Suprapubic skin (tissue), 4 donors: ENCODE data around the gene GDA. TPM values are rescaled to one million over a fixed set of nuclear protein-coding genes. Genes with fewer than 3 reads are reported as not detected.

Experiments
- DNase-seq, 2 donors: peaks; one replicate each; pipeline ENCODE4 v3.0.0-alpha.2; 2019; ENCODE audit warnings: low spot score in 2 of 2
- H3K27ac ChIP-seq: fragments of 200-600 bp; sonication (generic); one replicate; pipeline ENCODE4 v1.5.1; 2019
- H3K27me3 ChIP-seq: fragments of 200-600 bp; sonication (generic); one replicate; pipeline ENCODE4 v1.5.1; 2019
- H3K36me3 ChIP-seq: fragments of 200-600 bp; sonication (generic); one replicate; pipeline ENCODE4 v1.5.1; 2019
- H3K4me1 ChIP-seq: fragments of 200-600 bp; sonication (generic); one replicate; pipeline ENCODE4 v1.5.1; 2019
- H3K4me3 ChIP-seq: fragments of 200-600 bp; sonication (generic); one replicate; pipeline ENCODE4 v1.5.1; 2019; ENCODE audit warnings: mild to moderate bottlenecking
- H3K9me3 ChIP-seq: fragments of 200-600 bp; sonication (generic); one replicate; pipeline ENCODE4 v1.5.1; 2019
- EP300 ChIP-seq: sonication (generic); formaldehyde crosslinking; IDR thresholded peaks from one replicate; pipeline ENCODE4 v1.6.1; 2017; ENCODE audit warnings: antibody characterized with exemption
- POLR2A ChIP-seq, 2 donors: fragments of 450-650 bp; IDR thresholded peaks; one replicate each; pipeline ENCODE4 v1.6.1; 2017; ENCODE audit warnings: antibody characterized with exemption in 2 of 2, mild to moderate bottlenecking in 2 of 2, moderate library complexity in 2 of 2
- POLR2AphosphoS5 ChIP-seq, 3 donors: sonication (generic); formaldehyde crosslinking; IDR thresholded peaks; one replicate each; pipeline ENCODE4 v1.6.1; 2017; ENCODE audit warnings: antibody characterized with exemption in 3 of 3
- WGBS: methylation state at CpG from one replicate; pipeline ENCODE4 v1.1.5; 2018; 5-methylcytosine and 5-hydroxymethylcytosine counted together
- total RNA-seq, 4 donors: library from RNA; depleted of rRNA; stranded (reverse); fragments of >200 nt; gene quantifications; one replicate each; pipeline ENCODE4 v1.1.0, GENCODE V29; 2016
- TF ChIP-seq, protein P1 (sequence below), 2 donors: fragments of 200-600 bp in 1 of 2; fragments of 450-650 bp in 1 of 2; sonication (generic) in 1 of 2; IDR thresholded peaks; one replicate each; pipeline ENCODE4 v1.5.1; 2016 to 2019; ENCODE audit warnings: antibody characterized with exemption in 2 of 2, mild to moderate bottlenecking in 1 of 2, moderate library complexity in 1 of 2

Gene GDA
- total RNA-seq, 4 donors from 2014 or later, result 0.16 to 2.6 (median 1.6) TPM

DNA sequence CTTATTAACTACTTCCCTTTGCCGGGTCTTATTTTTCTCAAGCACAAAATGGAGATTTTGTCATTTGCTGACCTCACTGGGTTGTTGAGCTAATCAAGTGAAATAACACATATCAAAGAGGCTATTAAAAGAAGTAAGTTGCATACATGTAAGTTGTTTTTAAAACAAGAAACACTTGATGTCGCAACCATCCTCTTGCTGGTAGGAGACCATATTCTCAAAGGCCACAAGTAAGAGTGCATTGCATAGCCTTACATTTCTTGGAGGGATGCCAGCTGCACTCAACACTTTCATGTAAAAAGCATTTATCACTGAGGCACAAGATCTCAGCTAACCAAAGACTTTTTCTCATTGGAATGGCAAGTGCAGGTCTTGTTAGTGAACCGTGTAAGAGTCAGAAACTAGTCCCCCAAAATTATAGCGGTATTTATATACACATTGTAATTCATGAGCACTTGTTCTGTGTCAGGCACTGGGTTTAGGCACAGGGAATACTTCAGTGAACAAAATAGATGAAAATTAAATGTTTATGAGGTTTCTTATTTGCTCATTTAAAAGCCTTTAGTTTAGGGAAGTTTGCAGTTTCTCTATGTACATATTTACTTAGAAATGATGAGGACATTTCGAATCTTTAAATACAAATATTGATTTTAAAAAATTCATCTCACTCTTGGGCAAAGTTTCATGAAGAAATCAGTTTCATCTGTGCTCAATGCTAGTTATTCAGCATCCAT, 143.8 kb downstream of the GDA start:
- peaks cover 8% of the 10 kb centered on the region for H3K4me1 ChIP-seq
- WGBS, result 83% methylated on average over 5 of the region's 5 CpGs
- DNase-seq, result no peak

DNA sequence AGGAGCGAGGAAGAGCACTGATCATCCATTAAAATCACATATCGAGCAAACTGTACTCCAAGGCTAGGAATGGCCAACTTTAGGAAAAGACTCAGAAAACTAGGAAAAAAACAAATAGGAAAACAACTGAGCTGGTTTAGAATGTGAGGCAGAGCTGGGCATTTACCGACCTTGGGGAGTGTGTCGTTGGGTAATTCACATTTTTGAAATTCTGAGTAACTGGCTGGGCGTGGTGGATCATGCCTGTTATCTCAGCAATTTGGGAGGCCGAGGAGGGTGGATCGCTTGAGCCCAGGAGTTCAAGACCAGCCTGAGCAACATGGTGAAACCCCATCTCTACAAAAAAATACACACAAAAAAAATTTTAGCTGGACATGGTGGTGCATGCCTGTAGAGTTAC, 145.7 kb downstream of the GDA start:
- no peaks in the 10 kb centered on the region for H3K36me3 ChIP-seq
- TF ChIP-seq EP300 (no peak), POLR2AphosphoS5 (IDR thresholded peaks at IDR 0.05) (no peak), POLR2A (IDR thresholded peaks at IDR 0.05) (no peak)
- TF ChIP-seq, protein P1, sequence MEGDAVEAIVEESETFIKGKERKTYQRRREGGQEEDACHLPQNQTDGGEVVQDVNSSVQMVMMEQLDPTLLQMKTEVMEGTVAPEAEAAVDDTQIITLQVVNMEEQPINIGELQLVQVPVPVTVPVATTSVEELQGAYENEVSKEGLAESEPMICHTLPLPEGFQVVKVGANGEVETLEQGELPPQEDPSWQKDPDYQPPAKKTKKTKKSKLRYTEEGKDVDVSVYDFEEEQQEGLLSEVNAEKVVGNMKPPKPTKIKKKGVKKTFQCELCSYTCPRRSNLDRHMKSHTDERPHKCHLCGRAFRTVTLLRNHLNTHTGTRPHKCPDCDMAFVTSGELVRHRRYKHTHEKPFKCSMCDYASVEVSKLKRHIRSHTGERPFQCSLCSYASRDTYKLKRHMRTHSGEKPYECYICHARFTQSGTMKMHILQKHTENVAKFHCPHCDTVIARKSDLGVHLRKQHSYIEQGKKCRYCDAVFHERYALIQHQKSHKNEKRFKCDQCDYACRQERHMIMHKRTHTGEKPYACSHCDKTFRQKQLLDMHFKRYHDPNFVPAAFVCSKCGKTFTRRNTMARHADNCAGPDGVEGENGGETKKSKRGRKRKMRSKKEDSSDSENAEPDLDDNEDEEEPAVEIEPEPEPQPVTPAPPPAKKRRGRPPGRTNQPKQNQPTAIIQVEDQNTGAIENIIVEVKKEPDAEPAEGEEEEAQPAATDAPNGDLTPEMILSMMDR (IDR thresholded peaks at IDR 0.05), result no peak
- no peak overlapping the region for H3K27ac ChIP-seq
- peaks cover 18% of the 10 kb centered on the region for H3K4me1 ChIP-seq
- no peak for DNase-seq
- H3K4me3 ChIP-seq, result no peak overlapping the region
- no peaks in the 10 kb centered on the region for H3K27me3 ChIP-seq
- H3K9me3 ChIP-seq, result no peaks in the 10 kb centered on the region
- 67% methylated on average over 7 of the region's 7 CpGs for WGBS

More for the DNA sequence above, 143.8 kb downstream of the GDA start:
- no peak overlapping the region for H3K4me3 ChIP-seq
- no peak for TF ChIP-seq EP300
- TF ChIP-seq, protein P1 (IDR thresholded peaks at IDR 0.05), result no peak
- no peak for TF ChIP-seq POLR2A (IDR thresholded peaks at IDR 0.05)
- TF ChIP-seq POLR2AphosphoS5 (IDR thresholded peaks at IDR 0.05), result no peak
- H3K27me3 ChIP-seq, result no peaks in the 10 kb centered on the region
- peak overlapping the region; percentile 4 for H3K27ac ChIP-seq
- no peaks in the 10 kb centered on the region for H3K9me3 ChIP-seq
- H3K36me3 ChIP-seq, result no peaks in the 10 kb centered on the region

- Histone ChIP-seq H3K27me3 (no peaks in the 10 kb centered on the region), H3K9me3 (no peaks in the 10 kb centered on the region), H3K36me3 (no peaks in the 10 kb centered on the region), H3K4me1 (peaks cover 16% of the 10 kb centered on the region), H3K4me3 (no peak overlapping the region), H3K27ac (no peak overlapping the region)
- WGBS, result 80% methylated on average over 3 of the region's 3 CpGs
- TF ChIP-seq, protein P1 (IDR thresholded peaks at IDR 0.05), result no peak
- TF ChIP-seq EP300 (no peak), POLR2A (IDR thresholded peaks at IDR 0.05) (no peak), POLR2AphosphoS5 (IDR thresholded peaks at IDR 0.05) (no peak)
- DNase-seq, result no peak
Observed at GRCh38 chr9:72297516-72297915, 148.3 kb downstream of the GDA start.

GRCh38 chr9:72299017-72299603, 149.9 kb downstream of the GDA start:
- H3K27ac ChIP-seq, result no peak overlapping the region
- TF ChIP-seq POLR2AphosphoS5 (IDR thresholded peaks at IDR 0.05) (no peak), EP300 (no peak), POLR2A (IDR thresholded peaks at IDR 0.05) (no peak)
- TF ChIP-seq, protein P1 (IDR thresholded peaks at IDR 0.05), result no peak
- no peaks in the 10 kb centered on the region for H3K36me3 ChIP-seq
- no peak overlapping the region for H3K4me3 ChIP-seq
- peaks cover 10% of the 10 kb centered on the region for H3K4me1 ChIP-seq
- no peaks in the 10 kb centered on the region for H3K27me3 ChIP-seq
- no peak for DNase-seq
- 58% methylated on average over 8 of the region's 8 CpGs for whole genome bisulfite sequencing
- no peaks in the 10 kb centered on the region for H3K9me3 ChIP-seq

GRCh38 chr9:72300873-72301272, 151.6 kb downstream of the GDA start:
- H3K4me1 ChIP-seq, result peaks cover 18% of the 10 kb centered on the region
- H3K27ac ChIP-seq, result no peak overlapping the region
- no peaks in the 10 kb centered on the region for H3K9me3 ChIP-seq
- no peaks in the 10 kb centered on the region for H3K36me3 ChIP-seq
- H3K27me3 ChIP-seq, result no peaks in the 10 kb centered on the region
- 93% methylated on average over 4 of the region's 4 CpGs for WGBS
- no peak for DNase-seq
- TF ChIP-seq, protein P1 (IDR thresholded peaks at IDR 0.05), result no peak
- no peak for TF ChIP-seq POLR2AphosphoS5 (IDR thresholded peaks at IDR 0.05)
- TF ChIP-seq POLR2A (IDR thresholded peaks at IDR 0.05), result no peak
- TF ChIP-seq EP300, result no peak
- H3K4me3 ChIP-seq, result no peak overlapping the region
